ENCODE measurements around the gene CRTAC1.

DNA sequence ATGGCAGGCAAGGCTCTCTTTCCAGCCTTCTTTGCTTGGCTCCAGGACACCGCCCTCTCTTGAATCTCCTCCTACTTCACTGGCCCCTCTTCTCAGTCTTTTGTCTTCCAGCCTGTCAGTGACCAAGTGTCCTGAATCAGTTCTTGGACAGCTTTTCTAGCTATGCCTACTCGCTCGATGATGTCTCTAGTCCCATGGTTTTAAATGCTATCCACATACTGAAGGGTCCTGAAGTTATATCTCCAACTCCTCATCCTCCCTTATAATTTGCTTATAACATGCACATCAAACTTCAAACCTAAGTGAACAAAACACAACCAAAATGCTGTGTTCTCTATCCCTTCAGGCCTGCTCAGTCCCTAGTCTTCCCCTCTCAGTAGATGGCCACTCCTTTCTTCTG is 185.7 kb downstream of the CRTAC1 start:
- TF ChIP-seq, protein P1, sequence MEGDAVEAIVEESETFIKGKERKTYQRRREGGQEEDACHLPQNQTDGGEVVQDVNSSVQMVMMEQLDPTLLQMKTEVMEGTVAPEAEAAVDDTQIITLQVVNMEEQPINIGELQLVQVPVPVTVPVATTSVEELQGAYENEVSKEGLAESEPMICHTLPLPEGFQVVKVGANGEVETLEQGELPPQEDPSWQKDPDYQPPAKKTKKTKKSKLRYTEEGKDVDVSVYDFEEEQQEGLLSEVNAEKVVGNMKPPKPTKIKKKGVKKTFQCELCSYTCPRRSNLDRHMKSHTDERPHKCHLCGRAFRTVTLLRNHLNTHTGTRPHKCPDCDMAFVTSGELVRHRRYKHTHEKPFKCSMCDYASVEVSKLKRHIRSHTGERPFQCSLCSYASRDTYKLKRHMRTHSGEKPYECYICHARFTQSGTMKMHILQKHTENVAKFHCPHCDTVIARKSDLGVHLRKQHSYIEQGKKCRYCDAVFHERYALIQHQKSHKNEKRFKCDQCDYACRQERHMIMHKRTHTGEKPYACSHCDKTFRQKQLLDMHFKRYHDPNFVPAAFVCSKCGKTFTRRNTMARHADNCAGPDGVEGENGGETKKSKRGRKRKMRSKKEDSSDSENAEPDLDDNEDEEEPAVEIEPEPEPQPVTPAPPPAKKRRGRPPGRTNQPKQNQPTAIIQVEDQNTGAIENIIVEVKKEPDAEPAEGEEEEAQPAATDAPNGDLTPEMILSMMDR (IDR thresholded peaks at IDR 0.05): no peak
- TF ChIP-seq EP300 (IDR thresholded peaks at IDR 0.05): no peak
